ENCODE data around the gene MBNL1. TPM values are rescaled to one million over a fixed set of nuclear protein-coding genes. Genes with fewer than 3 reads are reported as not detected.
A peak's percentile ranks its signal among the peaks of the same experiment; 100 is the strongest.
"Not testable (repeated sequence)": the region's sequence is repeated elsewhere in the genome, so short reads cannot be mapped to it uniquely, and the experiment has no call there.

The MBNL1 gene
- total RNA-seq, 6 experiments from 2014 or later = 200 to 291 (median 244) TPM

DNA sequence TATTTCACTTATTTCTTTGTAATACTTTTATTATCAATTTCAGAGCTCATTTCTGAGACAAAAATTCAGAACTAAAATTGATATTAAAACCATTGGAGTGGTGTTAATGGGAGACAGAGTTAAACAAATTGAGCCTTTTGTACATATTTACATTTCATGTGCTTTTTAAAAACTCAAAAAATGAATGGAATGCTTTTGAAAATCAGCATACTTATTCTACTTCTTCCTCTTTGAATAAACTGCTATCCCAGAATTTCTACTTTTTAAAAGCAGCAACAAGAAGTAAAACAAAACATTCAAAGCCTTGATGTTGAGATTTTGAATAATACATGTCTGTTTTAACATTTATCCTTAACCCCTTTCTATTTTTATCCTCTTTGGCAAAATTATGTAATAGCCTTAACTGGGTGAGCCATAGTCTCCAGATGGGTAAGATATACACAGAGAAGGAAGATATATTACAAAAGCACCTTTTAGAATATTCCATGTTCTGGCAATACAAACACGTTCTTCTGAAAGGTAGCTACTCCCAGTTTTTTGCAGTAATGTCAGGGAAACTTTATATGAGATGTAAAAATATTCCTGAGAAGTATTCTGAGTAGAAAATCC is 123.6 kb downstream of the MBNL1 start:
- peaks cover 34% of the 10 kb centered on the region for H3K36me3 Mint-ChIP-seq (ENCODE audit: low read depth)
- H3K27ac Mint-ChIP-seq = peak overlapping the region; percentile 50
- no peak for DNase-seq
- H3K27me3 Mint-ChIP-seq (ENCODE audit: insufficient read depth) = no peaks in the 10 kb centered on the region; the same call in 1 of the 2 replicates
- peak overlapping the region; percentile 34; the same call in 1 of the 2 replicates for H3K4me3 Mint-ChIP-seq
- peaks cover 65% of the 10 kb centered on the region for H3K4me1 Mint-ChIP-seq (ENCODE audit: low read depth)
- TF ChIP-seq, protein P1, sequence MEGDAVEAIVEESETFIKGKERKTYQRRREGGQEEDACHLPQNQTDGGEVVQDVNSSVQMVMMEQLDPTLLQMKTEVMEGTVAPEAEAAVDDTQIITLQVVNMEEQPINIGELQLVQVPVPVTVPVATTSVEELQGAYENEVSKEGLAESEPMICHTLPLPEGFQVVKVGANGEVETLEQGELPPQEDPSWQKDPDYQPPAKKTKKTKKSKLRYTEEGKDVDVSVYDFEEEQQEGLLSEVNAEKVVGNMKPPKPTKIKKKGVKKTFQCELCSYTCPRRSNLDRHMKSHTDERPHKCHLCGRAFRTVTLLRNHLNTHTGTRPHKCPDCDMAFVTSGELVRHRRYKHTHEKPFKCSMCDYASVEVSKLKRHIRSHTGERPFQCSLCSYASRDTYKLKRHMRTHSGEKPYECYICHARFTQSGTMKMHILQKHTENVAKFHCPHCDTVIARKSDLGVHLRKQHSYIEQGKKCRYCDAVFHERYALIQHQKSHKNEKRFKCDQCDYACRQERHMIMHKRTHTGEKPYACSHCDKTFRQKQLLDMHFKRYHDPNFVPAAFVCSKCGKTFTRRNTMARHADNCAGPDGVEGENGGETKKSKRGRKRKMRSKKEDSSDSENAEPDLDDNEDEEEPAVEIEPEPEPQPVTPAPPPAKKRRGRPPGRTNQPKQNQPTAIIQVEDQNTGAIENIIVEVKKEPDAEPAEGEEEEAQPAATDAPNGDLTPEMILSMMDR (IDR thresholded peaks at IDR 0.05) = no peak
- H3K9me3 Mint-ChIP-seq = no peaks in the 10 kb centered on the region

DNA sequence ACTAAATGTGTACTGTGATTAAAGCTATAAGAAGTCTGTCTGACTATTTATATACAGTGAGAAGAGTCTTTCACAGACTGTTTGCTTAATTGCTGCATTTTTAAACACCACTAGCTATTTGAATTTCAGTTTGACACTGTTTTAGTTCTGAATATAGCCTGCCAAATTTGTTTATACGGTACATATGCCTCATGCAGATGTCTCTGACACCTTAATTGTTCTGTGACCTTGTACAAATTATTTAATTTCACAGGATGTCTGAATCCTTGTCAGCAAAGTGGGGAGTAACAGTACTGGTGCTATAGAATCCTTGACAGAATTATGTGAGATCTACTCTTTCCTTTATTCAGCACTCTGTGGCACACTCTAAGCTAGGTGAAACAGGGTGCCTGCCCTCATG is 125.5 kb downstream of the MBNL1 start:
- H3K36me3 Mint-ChIP-seq (ENCODE audit: low read depth) = peaks cover 34% of the 10 kb centered on the region
- H3K9me3 Mint-ChIP-seq = no peaks in the 10 kb centered on the region
- peaks cover 69% of the 10 kb centered on the region for H3K4me1 Mint-ChIP-seq (ENCODE audit: low read depth)
- H3K27ac Mint-ChIP-seq = no peak overlapping the region
- no peak overlapping the region for H3K4me3 Mint-ChIP-seq
- no peak for DNase-seq
- H3K27me3 Mint-ChIP-seq (ENCODE audit: insufficient read depth) = no peaks in the 10 kb centered on the region; the same call in 1 of the 2 replicates
- TF ChIP-seq, protein P1 (IDR thresholded peaks at IDR 0.05) = no peak

DNA sequence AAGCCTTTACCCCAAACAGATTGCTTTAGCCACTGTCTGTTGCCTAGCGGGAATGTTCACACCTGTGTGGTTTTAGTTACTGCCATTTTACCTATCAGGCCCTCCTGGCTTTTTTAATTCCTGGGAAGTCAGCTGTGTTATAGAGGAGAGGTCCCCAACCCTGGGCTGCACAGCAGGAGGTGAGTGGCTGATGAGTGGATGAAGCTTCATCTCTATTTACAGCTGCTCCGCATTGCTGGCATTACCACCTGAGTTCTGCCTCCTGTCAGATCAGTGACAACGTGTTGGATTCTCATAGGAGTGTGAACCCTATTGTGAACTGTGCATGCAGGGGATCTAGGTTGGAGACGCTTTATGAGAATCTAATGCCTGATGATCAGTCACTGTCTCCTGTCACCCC is 127.0 kb downstream of the MBNL1 start:
- DNase-seq = no peak
- Mint-ChIP-seq H3K27me3 (ENCODE audit: insufficient read depth) (no peaks in the 10 kb centered on the region; the same call in 1 of the 2 replicates), H3K9me3 (no peaks in the 10 kb centered on the region), H3K4me1 (ENCODE audit: low read depth) (peaks cover 78% of the 10 kb centered on the region), H3K4me3 (no peak overlapping the region), H3K36me3 (ENCODE audit: low read depth) (peaks cover 36% of the 10 kb centered on the region), H3K27ac (peak overlapping the region; percentile 46)
- TF ChIP-seq, protein P1 (IDR thresholded peaks at IDR 0.05) = no peak

DNA sequence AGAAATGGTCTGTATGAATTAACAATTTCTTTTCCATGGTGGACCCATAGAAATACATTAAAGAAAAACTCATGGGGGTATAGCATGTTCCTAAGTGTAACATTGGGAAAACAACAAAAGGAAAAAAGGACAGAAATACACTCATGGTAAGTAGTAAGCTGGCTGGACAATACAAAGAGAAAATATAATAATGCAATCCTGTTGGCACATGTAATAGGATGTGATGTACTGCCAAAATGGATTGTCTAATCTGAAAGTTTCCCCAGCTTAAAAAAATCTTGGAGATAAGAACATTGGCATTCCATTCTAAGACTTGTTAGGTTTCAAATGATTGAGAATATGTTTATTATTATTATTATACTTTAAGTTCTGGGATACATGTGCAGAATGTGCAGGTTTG is 128.1 kb downstream of the MBNL1 start:
- Mint-ChIP-seq H3K27me3 (ENCODE audit: insufficient read depth) (peaks cover 2% of the 10 kb centered on the region), H3K36me3 (ENCODE audit: low read depth) (peaks cover 45% of the 10 kb centered on the region), H3K4me3 (no peak overlapping the region), H3K27ac (peak overlapping the region; percentile 6; the same call in 1 of the 2 replicates), H3K4me1 (ENCODE audit: low read depth) (peaks cover 78% of the 10 kb centered on the region), H3K9me3 (no peaks in the 10 kb centered on the region)
- TF ChIP-seq, protein P1 (IDR thresholded peaks at IDR 0.05) = no peak
- no peak for DNase-seq

DNA sequence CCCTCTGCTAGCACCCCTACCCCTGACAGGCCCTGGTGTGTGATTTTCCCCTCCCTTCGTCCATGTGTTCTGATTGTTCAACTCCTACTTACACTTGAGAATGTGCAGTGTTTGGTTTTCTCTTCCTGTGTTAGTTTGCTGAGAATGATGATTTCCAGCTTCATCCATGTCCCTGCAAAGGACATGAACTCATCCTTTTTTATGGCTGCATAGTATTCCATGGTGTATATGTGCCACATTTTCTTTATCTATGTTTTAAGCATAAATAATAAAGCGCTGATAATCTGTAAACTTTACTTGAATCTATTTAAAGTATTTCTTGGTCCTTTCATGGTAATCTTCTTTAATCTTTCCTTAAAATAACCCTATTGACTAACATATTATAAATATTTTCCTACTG is 128.6 kb downstream of the MBNL1 start:
- not testable (repeated sequence) for H3K4me3 Mint-ChIP-seq; DNase-seq; H3K9me3 Mint-ChIP-seq; H3K27me3 Mint-ChIP-seq (ENCODE audit: insufficient read depth); H3K27ac Mint-ChIP-seq
- peaks cover 50% of the 10 kb centered on the region for H3K36me3 Mint-ChIP-seq (ENCODE audit: low read depth)
- peaks cover 78% of the 10 kb centered on the region for H3K4me1 Mint-ChIP-seq (ENCODE audit: low read depth)

DNA sequence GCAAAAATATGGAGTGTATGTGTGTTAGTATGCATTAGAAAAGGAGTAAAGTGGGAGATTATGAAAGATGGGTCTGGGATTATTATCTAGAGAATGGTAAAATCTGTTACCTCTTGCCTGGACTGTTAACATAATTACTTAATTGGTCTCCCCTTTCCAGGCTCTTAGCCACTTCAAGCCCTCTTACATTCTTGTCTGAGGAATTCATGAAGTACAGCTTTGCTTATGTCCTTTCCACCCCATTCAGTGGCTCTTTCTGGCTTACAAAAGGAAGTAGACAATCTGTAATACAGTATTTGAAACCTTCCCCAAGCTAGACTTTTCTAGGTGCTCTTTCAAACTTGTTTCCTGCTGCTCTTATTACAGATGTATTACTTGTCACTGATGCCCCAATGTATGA is 129.8 kb downstream of the MBNL1 start:
- TF ChIP-seq, protein P1 (IDR thresholded peaks at IDR 0.05) = no peak
- peaks cover 10% of the 10 kb centered on the region for H3K27me3 Mint-ChIP-seq (ENCODE audit: insufficient read depth)
- DNase-seq = no peak
- H3K4me3 Mint-ChIP-seq = no peak overlapping the region
- peak overlapping the region; percentile 73 for H3K27ac Mint-ChIP-seq
- peaks cover 60% of the 10 kb centered on the region for H3K36me3 Mint-ChIP-seq (ENCODE audit: low read depth)
- no peaks in the 10 kb centered on the region for H3K9me3 Mint-ChIP-seq
- peaks cover 78% of the 10 kb centered on the region for H3K4me1 Mint-ChIP-seq (ENCODE audit: low read depth)
